Measurements from ENCODE around the gene RFT1. TPM values are rescaled to one million over a fixed set of nuclear protein-coding genes. Genes with fewer than 3 reads are reported as not detected.

RFT1 gene
- total and polyA plus RNA-seq, 2 donors (not counting 3 experiments of a cell fraction or from before 2014, with no cell fraction given), result 29.8 to 39.9 TPM

DNA sequence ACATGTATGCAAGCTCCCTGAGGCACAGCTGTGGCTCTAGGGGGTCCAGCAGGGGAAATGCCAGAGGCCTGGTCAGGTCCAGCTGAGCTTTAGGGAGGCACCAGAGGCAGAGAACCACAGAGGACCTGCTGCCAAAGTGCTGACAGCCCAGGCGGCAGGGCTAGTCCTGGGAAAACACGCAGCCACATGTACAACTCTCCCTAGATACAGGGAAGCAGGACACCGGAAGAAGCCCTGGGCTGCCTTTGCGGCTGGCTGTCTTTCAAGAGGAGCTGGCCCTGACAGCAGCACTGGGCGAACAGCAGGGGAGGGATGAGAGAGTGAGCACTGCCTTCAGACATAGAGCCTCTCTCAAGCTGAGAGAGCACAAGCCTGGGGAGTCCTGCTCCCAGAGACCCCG is 40.7 kb downstream of the RFT1 start:
- no peak overlapping the region for H3K9ac ChIP-seq (replicated peaks; ENCODE audit: extremely low read depth, insufficient read depth, low read length)
- ChIA-PET CTCF (interaction anchor here (0.8 kb wide), 1 partner anchor 244 kb away, joined by 4 read pairs; no protein-coding TSS in a partner anchor), POLR2A (no interaction called here)
- no peak overlapping the region for H3K4me3 ChIP-seq (replicated peaks in 1 of 3; ENCODE audit: insufficient read depth in 1 of 3, low read depth in 1 of 3, low read length in 3 of 3)
- H3K27me3 ChIP-seq (ENCODE audit: control insufficient read depth in 2 of 2, insufficient read depth in 2 of 2, low read length in 2 of 2), result no peaks in the 10 kb centered on the region
- no peaks in the 10 kb centered on the region for H3K9me1 ChIP-seq (replicated peaks; ENCODE audit: control insufficient read depth, extremely low read depth, insufficient read depth, low read length)
- H3K4me2 ChIP-seq (ENCODE audit: insufficient read depth, low read length), result no peak overlapping the region
- no peaks in the 10 kb centered on the region for H3K4me1 ChIP-seq (ENCODE audit: control insufficient read depth, extremely low read depth, insufficient read depth, low read length)
- no peak for TF ChIP-seq GATA2 (IDR thresholded peaks at IDR 0.05; ENCODE audit: insufficient read depth, insufficient read length, low read depth, low read length)
- no peak for TF ChIP-seq POLR2A (IDR thresholded peaks at IDR 0.05; ENCODE audit: low read depth, low read length)
- TF ChIP-seq FOS (IDR thresholded peaks at IDR 0.05; ENCODE audit: borderline replicate concordance, insufficient read depth, low read length), result no peak
- no peak for TF ChIP-seq MYC (IDR thresholded peaks at IDR 0.05; ENCODE audit: low read depth, low read length)
- no peak for TF ChIP-seq POLR2AphosphoS5 (IDR thresholded peaks at IDR 0.05; ENCODE audit: insufficient read depth, low read depth, low read length)
- no peak for TF ChIP-seq JUN (IDR thresholded peaks at IDR 0.05; ENCODE audit: borderline replicate concordance, insufficient read depth, insufficient read length, low read depth)
- TF ChIP-seq EZH2 (IDR thresholded peaks at IDR 0.05; ENCODE audit: borderline replicate concordance, low read depth, low read length, severe bottlenecking), result no peak
- TF ChIP-seq, protein P1, sequence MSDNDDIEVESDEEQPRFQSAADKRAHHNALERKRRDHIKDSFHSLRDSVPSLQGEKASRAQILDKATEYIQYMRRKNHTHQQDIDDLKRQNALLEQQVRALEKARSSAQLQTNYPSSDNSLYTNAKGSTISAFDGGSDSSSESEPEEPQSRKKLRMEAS (IDR thresholded peaks at IDR 0.05; ENCODE audit: insufficient read depth, insufficient read length), result no peak
- TF ChIP-seq, protein P2, sequence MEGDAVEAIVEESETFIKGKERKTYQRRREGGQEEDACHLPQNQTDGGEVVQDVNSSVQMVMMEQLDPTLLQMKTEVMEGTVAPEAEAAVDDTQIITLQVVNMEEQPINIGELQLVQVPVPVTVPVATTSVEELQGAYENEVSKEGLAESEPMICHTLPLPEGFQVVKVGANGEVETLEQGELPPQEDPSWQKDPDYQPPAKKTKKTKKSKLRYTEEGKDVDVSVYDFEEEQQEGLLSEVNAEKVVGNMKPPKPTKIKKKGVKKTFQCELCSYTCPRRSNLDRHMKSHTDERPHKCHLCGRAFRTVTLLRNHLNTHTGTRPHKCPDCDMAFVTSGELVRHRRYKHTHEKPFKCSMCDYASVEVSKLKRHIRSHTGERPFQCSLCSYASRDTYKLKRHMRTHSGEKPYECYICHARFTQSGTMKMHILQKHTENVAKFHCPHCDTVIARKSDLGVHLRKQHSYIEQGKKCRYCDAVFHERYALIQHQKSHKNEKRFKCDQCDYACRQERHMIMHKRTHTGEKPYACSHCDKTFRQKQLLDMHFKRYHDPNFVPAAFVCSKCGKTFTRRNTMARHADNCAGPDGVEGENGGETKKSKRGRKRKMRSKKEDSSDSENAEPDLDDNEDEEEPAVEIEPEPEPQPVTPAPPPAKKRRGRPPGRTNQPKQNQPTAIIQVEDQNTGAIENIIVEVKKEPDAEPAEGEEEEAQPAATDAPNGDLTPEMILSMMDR (IDR thresholded peaks at IDR 0.05; ENCODE audit: extremely low read depth in 1 of 2, insufficient read depth in 1 of 2, low read depth in 1 of 2, low read length in 2 of 2), result no peak
- no peaks in the 10 kb centered on the region for H4K20me1 ChIP-seq (replicated peaks; ENCODE audit: control insufficient read depth, extremely low read depth, insufficient read depth, low read length)
- BruUV-seq (replicated peaks), result no TSS peak
- intact Hi-C loops (cut with micrococcal nuclease) (no loop called here), dilution Hi-C loops (cut with MboI; ENCODE audit: extremely low pct_ligation_motif_present, low sequenced_read_pairs) (no loop called here)
- DNase-seq (ENCODE audit: low read depth, low spot score), result no peak
- H3K79me2 ChIP-seq (ENCODE audit: control insufficient read depth, insufficient read depth, low read length), result no peaks in the 10 kb centered on the region
- no peaks in the 10 kb centered on the region for H3K9me3 ChIP-seq (replicated peaks; ENCODE audit: control insufficient read depth, insufficient read depth, low read length)
- H2AFZ ChIP-seq (ENCODE audit: low read depth, low read length), result no peak overlapping the region
- H3K36me3 ChIP-seq (ENCODE audit: control insufficient read depth in 2 of 2, extremely low read depth in 1 of 2, insufficient read depth in 2 of 2, low read length in 2 of 2), result peaks cover 3 to 10% of the 10 kb centered on the region in 2 experiments
- no peak overlapping the region for H3K27ac ChIP-seq (ENCODE audit: insufficient read depth, low read depth, low read length)
- FAIRE-seq, result no peak
